Panc1 (cell line): ENCODE results near the gene TMEM175. TPM values are rescaled to one million over a fixed set of nuclear protein-coding genes. Genes with fewer than 3 reads are reported as not detected.
"Not testable (repeated sequence)": the region's sequence is repeated elsewhere in the genome, so short reads cannot be mapped to it uniquely, and the experiment has no call there.

Source experiments
- ATAC-seq: fragments of 200-7000 bp; cut with Tn5 transposase; 2 replicates; pipeline ENCODE4 v1.9.1; 2020; ENCODE audit warnings: mild to moderate bottlenecking, moderate library complexity
- BruUV-seq: library from RNA; stranded (reverse); fragments of 400-500 nt; replicated peaks from 2 replicates; lab custom pipeline; 2021; lab: Mats Ljungman, UMichigan
- CTCF ChIA-PET: fragments of 300-600 bp; sonication (Branson Sonifier 250); formaldehyde crosslinking; loops from one replicate; lab custom pipeline; 2022; ENCODE audit warnings: antibody characterized with exemption; lab: Charles Lee
- POLR2A ChIA-PET: fragments of 300-600 bp; sonication (Branson Sonifier 250); formaldehyde crosslinking; loops from one replicate; lab custom pipeline; 2022; ENCODE audit warnings: antibody characterized with exemption; lab: Charles Lee
- DNase-seq: peaks from one replicate; pipeline ENCODE4 v3.0.0-alpha.2; 2010; ENCODE audit warnings: low read depth, low spot score
- H3K27ac ChIP-seq: 2 replicates; pipeline ENCODE4 v1.5.1; 2011; ENCODE audit warnings: mild to moderate bottlenecking, low read length, inconsistent platforms
- H3K27me3 ChIP-seq: fragments of 200-500 bp; sonication (Bioruptor generic); 2 replicates; pipeline ENCODE4 v1.6.0; 2014; ENCODE audit warnings: low read length, inconsistent platforms; ENCODE audit not compliant: control insufficient read depth, insufficient read depth
- H3K36me3 ChIP-seq: fragments of 200-500 bp; sonication (Bioruptor generic); 2 replicates; pipeline ENCODE4 v1.5.1; 2014; ENCODE audit warnings: inconsistent platforms, mild to moderate bottlenecking, low read length, moderate library complexity; ENCODE audit not compliant: control insufficient read depth, insufficient read depth
- H3K4me1 ChIP-seq: 2 replicates; pipeline ENCODE4 v1.5.1; 2011; ENCODE audit warnings: inconsistent platforms, mild to moderate bottlenecking, low read length, moderate library complexity; ENCODE audit not compliant: control insufficient read depth, insufficient read depth
- H3K4me3 ChIP-seq, 2 experiments: 2 replicates each; pipeline ENCODE4 v1.5.1; 2011 to 2012; ENCODE audit warnings: low read depth in 2 of 2, low read length in 2 of 2, mild to moderate bottlenecking in 2 of 2, inconsistent platforms in 1 of 2, moderate library complexity in 1 of 2
- H3K9me3 ChIP-seq: fragments of 200-500 bp; sonication (Bioruptor generic); 2 replicates; pipeline ENCODE4 v1.5.1; 2014; ENCODE audit warnings: low read depth, mild to moderate bottlenecking, inconsistent platforms, low read length, moderate library complexity; ENCODE audit not compliant: control insufficient read depth, insufficient read depth
- POLR2AphosphoS5 ChIP-seq: IDR thresholded peaks from 2 replicates; pipeline ENCODE4 v1.6.1; 2012; ENCODE audit warnings: mild to moderate bottlenecking, low read depth, low read length, moderate library complexity
- SIN3A ChIP-seq: IDR thresholded peaks from 2 replicates; pipeline ENCODE4 v1.6.1; 2012; ENCODE audit warnings: low read depth, mild to moderate bottlenecking, low read length, moderate library complexity, borderline replicate concordance; ENCODE audit not compliant: insufficient read depth
- TCF7L2 ChIP-seq: IDR thresholded peaks from 2 replicates; pipeline ENCODE4 v1.6.1; 2011; ENCODE audit warnings: mild to moderate bottlenecking, low read depth, low read length, inconsistent platforms
- in situ Hi-C: cut with HindIII; loops from 2 replicates; pipeline ENCODE4 v1.10.0; 2016; ENCODE audit warnings: low sequenced_read_pairs, low pct_unique_long_range_greater_than_20kb
- intact Hi-C: fragments of 100-400 bp; cut with micrococcal nuclease; formaldehyde crosslinking; loops from one replicate; pipeline ENCODE4 v1.10.0; 2022; ENCODE audit not compliant: unreplicated experiment
- total RNA-seq: library from RNA; stranded (reverse); gene quantifications from one replicate; pipeline ENCODE4 v1.2.1, GENCODE V29; 2021; ENCODE audit not compliant: unreplicated experiment
- TF ChIP-seq, protein P1 (sequence below): fragments of 450-650 bp; IDR thresholded peaks from 2 replicates; pipeline ENCODE4 v1.5.1; 2017; ENCODE audit warnings: mild to moderate bottlenecking
- TF ChIP-seq, protein P2 (sequence below), 2 experiments: IDR thresholded peaks; 2 replicates each; pipeline ENCODE4 v1.6.1; 2011 to 2012; ENCODE audit warnings: low read depth in 2 of 2, control low read depth in 1 of 2, low read length in 1 of 2, mild to moderate bottlenecking in 1 of 2, moderate library complexity in 1 of 2; ENCODE audit not compliant: insufficient read depth in 1 of 2

The TMEM175 gene
- total RNA-seq, 1 experiment from 2014 or later = 21.8 TPM

DNA sequence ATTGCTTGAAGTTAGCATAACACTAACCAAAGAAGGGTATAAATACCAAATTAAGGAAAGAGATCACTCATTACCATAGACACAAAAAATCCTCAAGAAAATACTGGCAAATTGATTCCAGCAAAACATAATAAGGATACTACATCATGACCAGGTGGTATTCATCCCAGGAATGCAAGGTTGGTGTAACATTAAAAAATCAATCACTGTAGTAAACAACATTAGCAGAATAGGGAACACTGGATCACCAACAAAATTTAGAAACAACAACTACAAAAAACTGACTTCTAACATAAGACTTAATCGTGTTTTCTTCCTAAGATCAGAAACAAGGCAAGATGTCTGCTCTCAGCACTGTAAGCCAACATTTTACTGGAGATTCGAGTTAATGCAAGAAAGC, 14.3 kb upstream of the TMEM175 start:
- intact Hi-C loops (no loop called here), in situ Hi-C loops (no loop called here)
- no peak for DNase-seq
- no peak for ATAC-seq
- Histone ChIP-seq H3K4me1 (no peaks in the 10 kb centered on the region), H3K27ac (no peak overlapping the region), H3K4me3 (no peak overlapping the region), H3K36me3 (no peaks in the 10 kb centered on the region), H3K27me3 (no peaks in the 10 kb centered on the region), H3K9me3 (no peaks in the 10 kb centered on the region)
- ChIA-PET CTCF (no interaction called here), POLR2A (no interaction called here)
- BruUV-seq = no TSS peak
- no peak for TF ChIP-seq TCF7L2
- TF ChIP-seq SIN3A = no peak
- no peak for TF ChIP-seq POLR2AphosphoS5
- TF ChIP-seq, protein P1, sequence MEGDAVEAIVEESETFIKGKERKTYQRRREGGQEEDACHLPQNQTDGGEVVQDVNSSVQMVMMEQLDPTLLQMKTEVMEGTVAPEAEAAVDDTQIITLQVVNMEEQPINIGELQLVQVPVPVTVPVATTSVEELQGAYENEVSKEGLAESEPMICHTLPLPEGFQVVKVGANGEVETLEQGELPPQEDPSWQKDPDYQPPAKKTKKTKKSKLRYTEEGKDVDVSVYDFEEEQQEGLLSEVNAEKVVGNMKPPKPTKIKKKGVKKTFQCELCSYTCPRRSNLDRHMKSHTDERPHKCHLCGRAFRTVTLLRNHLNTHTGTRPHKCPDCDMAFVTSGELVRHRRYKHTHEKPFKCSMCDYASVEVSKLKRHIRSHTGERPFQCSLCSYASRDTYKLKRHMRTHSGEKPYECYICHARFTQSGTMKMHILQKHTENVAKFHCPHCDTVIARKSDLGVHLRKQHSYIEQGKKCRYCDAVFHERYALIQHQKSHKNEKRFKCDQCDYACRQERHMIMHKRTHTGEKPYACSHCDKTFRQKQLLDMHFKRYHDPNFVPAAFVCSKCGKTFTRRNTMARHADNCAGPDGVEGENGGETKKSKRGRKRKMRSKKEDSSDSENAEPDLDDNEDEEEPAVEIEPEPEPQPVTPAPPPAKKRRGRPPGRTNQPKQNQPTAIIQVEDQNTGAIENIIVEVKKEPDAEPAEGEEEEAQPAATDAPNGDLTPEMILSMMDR = no peak
- TF ChIP-seq, protein P2, sequence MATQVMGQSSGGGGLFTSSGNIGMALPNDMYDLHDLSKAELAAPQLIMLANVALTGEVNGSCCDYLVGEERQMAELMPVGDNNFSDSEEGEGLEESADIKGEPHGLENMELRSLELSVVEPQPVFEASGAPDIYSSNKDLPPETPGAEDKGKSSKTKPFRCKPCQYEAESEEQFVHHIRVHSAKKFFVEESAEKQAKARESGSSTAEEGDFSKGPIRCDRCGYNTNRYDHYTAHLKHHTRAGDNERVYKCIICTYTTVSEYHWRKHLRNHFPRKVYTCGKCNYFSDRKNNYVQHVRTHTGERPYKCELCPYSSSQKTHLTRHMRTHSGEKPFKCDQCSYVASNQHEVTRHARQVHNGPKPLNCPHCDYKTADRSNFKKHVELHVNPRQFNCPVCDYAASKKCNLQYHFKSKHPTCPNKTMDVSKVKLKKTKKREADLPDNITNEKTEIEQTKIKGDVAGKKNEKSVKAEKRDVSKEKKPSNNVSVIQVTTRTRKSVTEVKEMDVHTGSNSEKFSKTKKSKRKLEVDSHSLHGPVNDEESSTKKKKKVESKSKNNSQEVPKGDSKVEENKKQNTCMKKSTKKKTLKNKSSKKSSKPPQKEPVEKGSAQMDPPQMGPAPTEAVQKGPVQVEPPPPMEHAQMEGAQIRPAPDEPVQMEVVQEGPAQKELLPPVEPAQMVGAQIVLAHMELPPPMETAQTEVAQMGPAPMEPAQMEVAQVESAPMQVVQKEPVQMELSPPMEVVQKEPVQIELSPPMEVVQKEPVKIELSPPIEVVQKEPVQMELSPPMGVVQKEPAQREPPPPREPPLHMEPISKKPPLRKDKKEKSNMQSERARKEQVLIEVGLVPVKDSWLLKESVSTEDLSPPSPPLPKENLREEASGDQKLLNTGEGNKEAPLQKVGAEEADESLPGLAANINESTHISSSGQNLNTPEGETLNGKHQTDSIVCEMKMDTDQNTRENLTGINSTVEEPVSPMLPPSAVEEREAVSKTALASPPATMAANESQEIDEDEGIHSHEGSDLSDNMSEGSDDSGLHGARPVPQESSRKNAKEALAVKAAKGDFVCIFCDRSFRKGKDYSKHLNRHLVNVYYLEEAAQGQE (IDR thresholded peaks at IDR 0.05; ENCODE audit: insufficient read depth in 1 of 2, low read depth in 2 of 2, low read length in 1 of 2) = no peak

DNA sequence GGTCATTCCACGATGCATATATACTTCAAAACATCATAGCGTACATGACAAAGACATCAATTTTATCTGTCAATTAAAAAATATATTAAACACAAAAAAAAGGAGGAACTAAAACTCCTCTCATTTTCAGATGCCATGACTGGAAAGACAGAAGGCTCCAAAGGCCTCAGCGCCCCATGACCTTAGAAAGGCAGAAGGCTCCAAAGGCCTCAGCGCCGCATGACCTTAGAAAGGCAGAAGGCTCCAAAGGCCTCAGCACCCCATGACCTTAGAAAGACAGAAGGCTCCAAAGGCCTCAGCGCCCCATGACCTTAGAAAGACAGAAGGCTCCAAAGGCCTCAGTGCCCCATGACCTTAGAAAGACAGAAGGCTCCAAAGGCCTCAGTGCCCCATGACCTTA, 13.7 kb upstream of the TMEM175 start:
- H3K36me3 ChIP-seq, H3K4me3 ChIP-seq, DNase-seq, ATAC-seq, H3K27me3 ChIP-seq, H3K27ac ChIP-seq, POLR2A ChIA-PET, intact Hi-C loops, H3K9me3 ChIP-seq, BruUV-seq, CTCF ChIA-PET, in situ Hi-C loops, H3K4me1 ChIP-seq: not testable (repeated sequence)

DNA sequence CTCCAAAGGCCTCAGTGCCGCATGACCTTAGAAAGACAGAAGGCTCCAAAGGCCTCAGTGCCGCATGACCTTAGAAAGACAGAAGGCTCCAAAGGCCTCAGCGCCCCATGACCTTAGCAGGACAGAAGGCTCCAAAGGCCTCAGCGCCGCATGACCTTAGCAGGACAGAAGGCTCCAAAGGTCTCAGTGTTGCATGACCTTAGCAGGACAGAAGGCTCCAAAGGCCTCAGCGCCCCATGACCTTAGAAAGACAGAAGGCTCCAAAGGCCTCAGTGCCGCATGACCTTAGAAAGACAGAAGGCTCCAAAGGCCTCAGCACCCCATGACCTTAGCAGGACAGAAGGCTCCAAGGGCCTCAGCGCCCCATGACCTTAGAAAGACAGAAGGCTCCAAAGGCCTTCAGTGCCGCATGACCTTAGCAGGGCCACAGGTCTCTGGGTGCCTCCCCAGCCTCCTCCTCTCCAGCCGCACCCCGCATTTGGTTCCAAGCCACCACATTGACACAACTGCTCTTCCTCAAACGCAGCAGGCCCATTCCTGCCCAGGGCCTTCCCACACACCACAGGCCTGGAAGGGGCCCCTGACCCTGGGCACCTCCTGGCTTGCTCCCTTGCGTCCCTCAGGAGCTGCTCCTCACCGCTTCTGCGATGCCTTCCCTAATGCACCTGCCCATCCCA, 13.1 kb upstream of the TMEM175 start:
- intact Hi-C loops, in situ Hi-C loops, H3K4me3 ChIP-seq, H3K36me3 ChIP-seq, H3K4me1 ChIP-seq, DNase-seq, BruUV-seq, CTCF ChIA-PET, H3K9me3 ChIP-seq, POLR2A ChIA-PET, H3K27me3 ChIP-seq, ATAC-seq, H3K27ac ChIP-seq: not testable (repeated sequence)
